WTC11 (cell line): Measurements from ENCODE around the gene SYS1.

Experiments used
- ETV6 ChIP-seq: sonication (generic); formaldehyde crosslinking; IDR thresholded peaks from 2 replicates; pipeline ENCODE4 v1.8.1; 2022; ENCODE audit warnings: mild to moderate bottlenecking, missing genetic modification reagents
- NR2C2 ChIP-seq: sonication (generic); formaldehyde crosslinking; IDR thresholded peaks from 2 replicates; pipeline ENCODE4 v1.8.0; 2022; ENCODE audit warnings: mild to moderate bottlenecking, missing genetic modification reagents
- PRRX2 ChIP-seq: fragments of 250-450 bp; sonication (Bioruptor Pico); IDR thresholded peaks from 2 replicates; pipeline ENCODE4 v1.8.0; 2021; ENCODE audit warnings: mild to moderate bottlenecking
- SP1 ChIP-seq: sonication (generic); formaldehyde crosslinking; conservative IDR thresholded peaks from 2 replicates; pipeline ENCODE4 v1.8.1; 2022; ENCODE audit warnings: missing genetic modification reagents
- TP53 ChIP-seq: sonication (generic); formaldehyde crosslinking; IDR thresholded peaks from 2 replicates; pipeline ENCODE4 v1.8.1; 2023; ENCODE audit warnings: mild to moderate bottlenecking, missing genetic modification reagents
- ZNF219 ChIP-seq: sonication (generic); formaldehyde crosslinking; IDR thresholded peaks from 2 replicates; pipeline ENCODE4 v1.8.0; 2023; ENCODE audit warnings: missing genetic modification reagents, mild to moderate bottlenecking, borderline replicate concordance
- TF ChIP-seq, protein P1 (sequence below): sonication (generic); formaldehyde crosslinking; IDR thresholded peaks from 2 replicates; pipeline ENCODE4 v1.8.0; 2023; ENCODE audit warnings: mild to moderate bottlenecking, missing genetic modification reagents
- TF ChIP-seq, protein P2 (sequence below): sonication (generic); formaldehyde crosslinking; IDR thresholded peaks from 2 replicates; pipeline ENCODE4 v1.8.0; 2023; ENCODE audit warnings: missing genetic modification reagents
- TF ChIP-seq, protein P3 (sequence below): fragments of 250-450 bp; sonication (Bioruptor Pico); IDR thresholded peaks from 2 replicates; pipeline ENCODE4 v1.9.0; 2021; ENCODE audit warnings: mild to moderate bottlenecking, borderline replicate concordance
- TF ChIP-seq, protein P4 (sequence below): fragments of 200-600 bp; IDR thresholded peaks from 2 replicates; pipeline ENCODE4 v1.8.0; 2022; ENCODE audit warnings: antibody characterized with exemption

DNA sequence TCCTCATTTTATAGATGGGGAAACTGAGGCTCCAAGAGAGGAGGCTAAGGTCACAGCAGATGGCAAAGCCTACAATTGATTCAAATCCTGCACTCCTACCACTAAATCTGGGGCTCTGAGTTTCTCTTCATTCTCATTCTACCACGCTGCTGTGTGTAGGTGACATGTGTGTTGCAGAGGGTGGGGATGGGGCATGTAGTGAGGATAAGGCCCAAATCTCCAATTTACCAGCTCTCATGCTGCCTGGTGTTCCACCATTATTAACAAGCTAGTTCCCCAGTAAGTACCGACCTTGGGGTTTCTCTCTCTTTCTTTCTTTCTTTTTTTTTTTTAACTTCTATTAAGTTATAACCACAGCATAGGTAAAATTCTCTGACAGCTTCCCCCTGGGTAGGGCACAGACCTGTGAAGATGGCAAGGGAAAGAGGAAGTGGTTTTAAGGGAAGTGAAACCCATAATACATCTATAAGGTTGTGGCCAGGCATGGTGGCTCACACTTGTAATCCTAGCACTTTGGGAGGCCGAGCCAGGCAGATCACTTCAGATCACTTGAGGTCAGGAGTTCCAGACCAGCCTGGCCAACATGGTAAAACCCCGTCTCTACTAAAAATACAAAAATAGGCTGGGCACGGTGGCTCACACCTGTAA lies 41.9 kb upstream of the SYS1 start:
- TF ChIP-seq PRRX2 (CRISPR knock-in tag) (no peak), SP1 (CRISPR knock-in tag) (no peak), NR2C2 (CRISPR knock-in tag) (no peak), ZNF219 (CRISPR knock-in tag) (no peak), ETV6 (CRISPR knock-in tag) (no peak), TP53 (no peak)
- TF ChIP-seq, protein P1, sequence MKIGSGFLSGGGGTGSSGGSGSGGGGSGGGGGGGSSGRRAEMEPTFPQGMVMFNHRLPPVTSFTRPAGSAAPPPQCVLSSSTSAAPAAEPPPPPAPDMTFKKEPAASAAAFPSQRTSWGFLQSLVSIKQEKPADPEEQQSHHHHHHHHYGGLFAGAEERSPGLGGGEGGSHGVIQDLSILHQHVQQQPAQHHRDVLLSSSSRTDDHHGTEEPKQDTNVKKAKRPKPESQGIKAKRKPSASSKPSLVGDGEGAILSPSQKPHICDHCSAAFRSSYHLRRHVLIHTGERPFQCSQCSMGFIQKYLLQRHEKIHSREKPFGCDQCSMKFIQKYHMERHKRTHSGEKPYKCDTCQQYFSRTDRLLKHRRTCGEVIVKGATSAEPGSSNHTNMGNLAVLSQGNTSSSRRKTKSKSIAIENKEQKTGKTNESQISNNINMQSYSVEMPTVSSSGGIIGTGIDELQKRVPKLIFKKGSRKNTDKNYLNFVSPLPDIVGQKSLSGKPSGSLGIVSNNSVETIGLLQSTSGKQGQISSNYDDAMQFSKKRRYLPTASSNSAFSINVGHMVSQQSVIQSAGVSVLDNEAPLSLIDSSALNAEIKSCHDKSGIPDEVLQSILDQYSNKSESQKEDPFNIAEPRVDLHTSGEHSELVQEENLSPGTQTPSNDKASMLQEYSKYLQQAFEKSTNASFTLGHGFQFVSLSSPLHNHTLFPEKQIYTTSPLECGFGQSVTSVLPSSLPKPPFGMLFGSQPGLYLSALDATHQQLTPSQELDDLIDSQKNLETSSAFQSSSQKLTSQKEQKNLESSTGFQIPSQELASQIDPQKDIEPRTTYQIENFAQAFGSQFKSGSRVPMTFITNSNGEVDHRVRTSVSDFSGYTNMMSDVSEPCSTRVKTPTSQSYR (CRISPR knock-in tag) = no peak
- TF ChIP-seq, protein P2, sequence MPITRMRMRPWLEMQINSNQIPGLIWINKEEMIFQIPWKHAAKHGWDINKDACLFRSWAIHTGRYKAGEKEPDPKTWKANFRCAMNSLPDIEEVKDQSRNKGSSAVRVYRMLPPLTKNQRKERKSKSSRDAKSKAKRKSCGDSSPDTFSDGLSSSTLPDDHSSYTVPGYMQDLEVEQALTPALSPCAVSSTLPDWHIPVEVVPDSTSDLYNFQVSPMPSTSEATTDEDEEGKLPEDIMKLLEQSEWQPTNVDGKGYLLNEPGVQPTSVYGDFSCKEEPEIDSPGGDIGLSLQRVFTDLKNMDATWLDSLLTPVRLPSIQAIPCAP (CRISPR knock-in tag) = no peak
- TF ChIP-seq, protein P3, sequence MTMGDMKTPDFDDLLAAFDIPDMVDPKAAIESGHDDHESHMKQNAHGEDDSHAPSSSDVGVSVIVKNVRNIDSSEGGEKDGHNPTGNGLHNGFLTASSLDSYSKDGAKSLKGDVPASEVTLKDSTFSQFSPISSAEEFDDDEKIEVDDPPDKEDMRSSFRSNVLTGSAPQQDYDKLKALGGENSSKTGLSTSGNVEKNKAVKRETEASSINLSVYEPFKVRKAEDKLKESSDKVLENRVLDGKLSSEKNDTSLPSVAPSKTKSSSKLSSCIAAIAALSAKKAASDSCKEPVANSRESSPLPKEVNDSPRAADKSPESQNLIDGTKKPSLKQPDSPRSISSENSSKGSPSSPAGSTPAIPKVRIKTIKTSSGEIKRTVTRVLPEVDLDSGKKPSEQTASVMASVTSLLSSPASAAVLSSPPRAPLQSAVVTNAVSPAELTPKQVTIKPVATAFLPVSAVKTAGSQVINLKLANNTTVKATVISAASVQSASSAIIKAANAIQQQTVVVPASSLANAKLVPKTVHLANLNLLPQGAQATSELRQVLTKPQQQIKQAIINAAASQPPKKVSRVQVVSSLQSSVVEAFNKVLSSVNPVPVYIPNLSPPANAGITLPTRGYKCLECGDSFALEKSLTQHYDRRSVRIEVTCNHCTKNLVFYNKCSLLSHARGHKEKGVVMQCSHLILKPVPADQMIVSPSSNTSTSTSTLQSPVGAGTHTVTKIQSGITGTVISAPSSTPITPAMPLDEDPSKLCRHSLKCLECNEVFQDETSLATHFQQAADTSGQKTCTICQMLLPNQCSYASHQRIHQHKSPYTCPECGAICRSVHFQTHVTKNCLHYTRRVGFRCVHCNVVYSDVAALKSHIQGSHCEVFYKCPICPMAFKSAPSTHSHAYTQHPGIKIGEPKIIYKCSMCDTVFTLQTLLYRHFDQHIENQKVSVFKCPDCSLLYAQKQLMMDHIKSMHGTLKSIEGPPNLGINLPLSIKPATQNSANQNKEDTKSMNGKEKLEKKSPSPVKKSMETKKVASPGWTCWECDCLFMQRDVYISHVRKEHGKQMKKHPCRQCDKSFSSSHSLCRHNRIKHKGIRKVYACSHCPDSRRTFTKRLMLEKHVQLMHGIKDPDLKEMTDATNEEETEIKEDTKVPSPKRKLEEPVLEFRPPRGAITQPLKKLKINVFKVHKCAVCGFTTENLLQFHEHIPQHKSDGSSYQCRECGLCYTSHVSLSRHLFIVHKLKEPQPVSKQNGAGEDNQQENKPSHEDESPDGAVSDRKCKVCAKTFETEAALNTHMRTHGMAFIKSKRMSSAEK (CRISPR knock-in tag) = no peak
- TF ChIP-seq, protein P4, sequence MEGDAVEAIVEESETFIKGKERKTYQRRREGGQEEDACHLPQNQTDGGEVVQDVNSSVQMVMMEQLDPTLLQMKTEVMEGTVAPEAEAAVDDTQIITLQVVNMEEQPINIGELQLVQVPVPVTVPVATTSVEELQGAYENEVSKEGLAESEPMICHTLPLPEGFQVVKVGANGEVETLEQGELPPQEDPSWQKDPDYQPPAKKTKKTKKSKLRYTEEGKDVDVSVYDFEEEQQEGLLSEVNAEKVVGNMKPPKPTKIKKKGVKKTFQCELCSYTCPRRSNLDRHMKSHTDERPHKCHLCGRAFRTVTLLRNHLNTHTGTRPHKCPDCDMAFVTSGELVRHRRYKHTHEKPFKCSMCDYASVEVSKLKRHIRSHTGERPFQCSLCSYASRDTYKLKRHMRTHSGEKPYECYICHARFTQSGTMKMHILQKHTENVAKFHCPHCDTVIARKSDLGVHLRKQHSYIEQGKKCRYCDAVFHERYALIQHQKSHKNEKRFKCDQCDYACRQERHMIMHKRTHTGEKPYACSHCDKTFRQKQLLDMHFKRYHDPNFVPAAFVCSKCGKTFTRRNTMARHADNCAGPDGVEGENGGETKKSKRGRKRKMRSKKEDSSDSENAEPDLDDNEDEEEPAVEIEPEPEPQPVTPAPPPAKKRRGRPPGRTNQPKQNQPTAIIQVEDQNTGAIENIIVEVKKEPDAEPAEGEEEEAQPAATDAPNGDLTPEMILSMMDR = no peak
